Measurements from ENCODE around the gene PAX9. TPM values are rescaled to one million over a fixed set of nuclear protein-coding genes. Genes with fewer than 3 reads are reported as not detected.

PAX9 gene
- total RNA-seq, 3 donors from 2014 or later (not counting 1 experiment from before 2014, with no cell fraction given): not detected

DNA sequence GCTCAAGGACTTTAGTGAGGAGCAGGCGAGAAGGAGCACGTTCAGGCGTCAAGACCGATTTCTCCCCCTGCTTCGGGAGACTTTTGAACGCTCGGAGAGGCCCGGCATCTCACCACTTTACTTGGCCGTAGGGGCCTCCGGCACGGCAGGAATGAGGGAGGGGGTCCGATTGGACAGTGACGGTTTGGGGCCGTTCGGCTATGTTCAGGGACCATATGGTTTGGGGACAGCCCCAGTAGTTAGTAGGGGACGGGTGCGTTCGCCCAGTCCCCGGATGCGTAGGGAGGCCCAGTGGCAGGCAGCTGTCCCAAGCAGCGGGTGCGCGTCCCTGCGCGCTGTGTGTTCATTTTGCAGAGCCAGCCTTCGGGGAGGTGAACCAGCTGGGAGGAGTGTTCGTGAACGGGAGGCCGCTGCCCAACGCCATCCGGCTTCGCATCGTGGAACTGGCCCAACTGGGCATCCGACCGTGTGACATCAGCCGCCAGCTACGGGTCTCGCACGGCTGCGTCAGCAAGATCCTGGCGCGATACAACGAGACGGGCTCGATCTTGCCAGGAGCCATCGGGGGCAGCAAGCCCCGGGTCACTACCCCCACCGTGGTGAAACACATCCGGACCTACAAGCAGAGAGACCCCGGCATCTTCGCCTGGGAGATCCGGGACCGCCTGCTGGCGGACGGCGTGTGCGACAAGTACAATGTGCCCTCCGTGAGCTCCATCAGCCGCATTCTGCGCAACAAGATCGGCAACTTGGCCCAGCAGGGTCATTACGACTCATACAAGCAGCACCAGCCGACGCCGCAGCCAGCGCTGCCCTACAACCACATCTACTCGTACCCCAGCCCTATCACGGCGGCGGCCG is 1.1 kb downstream of the PAX9 start:
- Histone ChIP-seq H3K27me3 (ENCODE audit: control insufficient read depth, insufficient read depth, low read length) (peaks cover 77% of the 10 kb centered on the region), H3K9me3 (ENCODE audit: control insufficient read depth, insufficient read depth, low read length) (peaks cover 11% of the 10 kb centered on the region), H3K27ac (ENCODE audit: low read length) (no peak overlapping the region), H3K36me3 (ENCODE audit: control insufficient read depth, insufficient read depth, low read length) (no peaks in the 10 kb centered on the region), H3K4me1 (ENCODE audit: control insufficient read depth, insufficient read depth, low read length) (peaks cover 24% of the 10 kb centered on the region), H3K4me3 (ENCODE audit: low read length) (no peak overlapping the region)
- Mint-ChIP-seq H3K27ac (no peak overlapping the region), H3K4me1 (peaks cover 7 to 18% of the 10 kb centered on the region in 2 donors), H3K36me3 (peaks cover 26% of the 10 kb centered on the region), H3K4me3 (no peak overlapping the region), H3K9me3 (peaks cover 3 to 9% of the 10 kb centered on the region in 2 donors), H3K27me3 (ENCODE audit: low read depth in 2 of 2) (peaks cover 62 to 86% of the 10 kb centered on the region in 2 donors)
- intact Hi-C loops (cut with micrococcal nuclease): no loop called here
- TF ChIP-seq, protein P1, sequence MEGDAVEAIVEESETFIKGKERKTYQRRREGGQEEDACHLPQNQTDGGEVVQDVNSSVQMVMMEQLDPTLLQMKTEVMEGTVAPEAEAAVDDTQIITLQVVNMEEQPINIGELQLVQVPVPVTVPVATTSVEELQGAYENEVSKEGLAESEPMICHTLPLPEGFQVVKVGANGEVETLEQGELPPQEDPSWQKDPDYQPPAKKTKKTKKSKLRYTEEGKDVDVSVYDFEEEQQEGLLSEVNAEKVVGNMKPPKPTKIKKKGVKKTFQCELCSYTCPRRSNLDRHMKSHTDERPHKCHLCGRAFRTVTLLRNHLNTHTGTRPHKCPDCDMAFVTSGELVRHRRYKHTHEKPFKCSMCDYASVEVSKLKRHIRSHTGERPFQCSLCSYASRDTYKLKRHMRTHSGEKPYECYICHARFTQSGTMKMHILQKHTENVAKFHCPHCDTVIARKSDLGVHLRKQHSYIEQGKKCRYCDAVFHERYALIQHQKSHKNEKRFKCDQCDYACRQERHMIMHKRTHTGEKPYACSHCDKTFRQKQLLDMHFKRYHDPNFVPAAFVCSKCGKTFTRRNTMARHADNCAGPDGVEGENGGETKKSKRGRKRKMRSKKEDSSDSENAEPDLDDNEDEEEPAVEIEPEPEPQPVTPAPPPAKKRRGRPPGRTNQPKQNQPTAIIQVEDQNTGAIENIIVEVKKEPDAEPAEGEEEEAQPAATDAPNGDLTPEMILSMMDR (IDR thresholded peaks at IDR 0.05): no peak
- ATAC-seq: no peak
- 10% methylated on average over 71 of the region's 71 CpGs for WGBS (ENCODE audit: insufficient coverage)
- DNase-seq: no peak

DNA sequence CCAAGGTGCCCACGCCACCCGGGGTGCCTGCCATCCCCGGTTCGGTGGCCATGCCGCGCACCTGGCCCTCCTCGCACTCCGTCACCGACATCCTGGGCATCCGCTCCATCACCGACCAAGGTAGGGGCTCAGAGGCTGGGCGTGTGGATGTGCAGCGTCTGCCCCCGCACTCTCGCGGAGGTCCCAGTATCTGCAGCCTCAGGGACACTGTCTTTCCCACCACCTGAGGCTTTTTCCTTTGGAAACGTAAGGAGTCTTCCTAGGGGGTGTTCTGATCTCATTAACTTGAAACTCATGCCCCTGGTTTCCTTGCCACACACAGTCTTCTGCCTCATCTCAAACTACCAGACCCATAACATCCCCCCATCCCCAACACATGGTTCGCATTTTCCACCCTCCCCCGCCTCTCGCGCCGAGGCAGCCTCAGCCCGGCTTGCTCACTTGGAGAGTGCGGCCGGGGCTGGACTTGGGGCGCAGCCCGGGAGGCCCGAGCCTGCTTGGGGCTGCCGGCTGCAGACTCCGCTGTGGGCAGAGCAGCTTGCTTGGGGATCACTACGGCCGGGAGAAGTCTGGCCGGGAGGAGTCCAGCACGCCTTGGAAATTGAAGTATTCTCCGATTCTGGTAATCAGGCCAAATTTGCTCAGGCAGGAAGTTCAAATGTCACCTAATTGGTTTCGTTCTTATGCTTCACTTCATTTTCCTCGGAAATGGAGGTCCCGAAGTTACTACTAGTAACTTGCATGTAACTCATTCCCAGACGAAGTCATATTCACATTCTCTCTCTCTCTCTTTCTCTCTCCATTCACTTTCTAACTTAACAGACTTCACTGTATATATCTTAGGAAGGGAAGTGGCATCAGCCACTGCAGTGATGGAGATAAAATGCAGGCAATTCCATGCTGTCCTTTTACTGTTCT is 2.0 kb downstream of the PAX9 start:
- TF ChIP-seq, protein P1 (IDR thresholded peaks at IDR 0.05): no peak
- H3K4me1 Mint-ChIP-seq: peaks cover 7 to 18% of the 10 kb centered on the region in 2 donors
- no peak for ATAC-seq
- H3K9me3 Mint-ChIP-seq: peaks cover 6 to 9% of the 10 kb centered on the region in 2 donors
- Histone ChIP-seq H3K27ac (ENCODE audit: low read length) (no peak overlapping the region), H3K27me3 (ENCODE audit: control insufficient read depth, insufficient read depth, low read length) (peaks cover 78% of the 10 kb centered on the region), H3K36me3 (ENCODE audit: control insufficient read depth, insufficient read depth, low read length) (no peaks in the 10 kb centered on the region), H3K9me3 (ENCODE audit: control insufficient read depth, insufficient read depth, low read length) (peaks cover 11% of the 10 kb centered on the region), H3K4me3 (ENCODE audit: low read length) (no peak overlapping the region), H3K4me1 (ENCODE audit: control insufficient read depth, insufficient read depth, low read length) (peaks cover 24% of the 10 kb centered on the region)
- peak overlapping the region; percentile 28 for H3K4me3 Mint-ChIP-seq
- intact Hi-C loops (cut with micrococcal nuclease): no loop called here
- no peak overlapping the region for H3K27ac Mint-ChIP-seq
- DNase-seq: no peak
- H3K27me3 Mint-ChIP-seq (ENCODE audit: low read depth in 2 of 2): peaks cover 65 to 81% of the 10 kb centered on the region in 2 donors
- WGBS (ENCODE audit: insufficient coverage): 8% methylated on average over 38 of the region's 39 CpGs
- H3K36me3 Mint-ChIP-seq: peaks cover 30% of the 10 kb centered on the region

DNA sequence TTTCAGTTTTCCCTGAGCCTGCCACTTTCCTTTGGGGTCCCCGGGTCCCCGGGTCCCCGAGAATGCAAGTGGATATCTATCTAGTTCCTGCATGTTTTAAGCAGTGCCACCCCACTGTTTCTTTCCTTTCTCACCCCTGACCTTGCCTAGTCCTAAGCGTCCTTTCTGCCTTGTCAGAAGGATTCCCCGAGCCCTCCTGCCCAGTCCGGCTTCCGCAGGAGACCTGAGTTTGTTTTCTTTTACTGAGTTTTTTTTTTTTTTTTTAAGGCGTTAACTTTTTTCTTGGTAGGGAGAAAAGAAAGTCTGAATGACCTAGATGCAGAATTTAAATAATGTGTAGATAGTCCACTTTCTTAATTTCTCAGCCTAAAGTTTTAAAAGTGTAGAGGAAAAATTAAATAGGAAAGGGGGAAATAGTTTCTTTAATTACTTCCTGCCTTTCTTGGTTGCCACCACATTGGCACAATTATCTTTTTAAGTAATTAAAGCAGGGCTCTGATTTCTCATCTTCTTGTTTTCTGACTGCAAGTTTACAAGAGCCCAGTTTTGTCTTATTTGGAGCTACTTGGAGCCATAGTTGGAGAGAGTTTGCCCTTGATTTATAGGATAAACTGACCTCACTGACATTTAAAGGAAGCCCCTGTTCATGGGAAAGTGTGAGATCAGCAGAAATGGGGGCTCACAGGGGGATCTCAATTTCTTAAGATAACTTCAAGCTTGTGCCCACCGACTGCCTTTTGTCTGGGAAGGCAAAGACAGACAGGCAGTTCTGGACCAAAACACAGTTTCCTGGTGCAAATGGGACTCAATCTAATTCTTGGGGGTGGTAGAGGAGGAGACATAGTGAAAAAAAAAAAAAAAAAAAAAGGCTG is 2.9 kb downstream of the PAX9 start:
- H3K27me3 ChIP-seq (ENCODE audit: control insufficient read depth, insufficient read depth, low read length): peaks cover 69% of the 10 kb centered on the region
- Mint-ChIP-seq H3K4me1 (peaks cover 7 to 18% of the 10 kb centered on the region in 2 donors), H3K9me3 (peaks cover 6% of the 10 kb centered on the region in 2 donors), H3K4me3 (no peak overlapping the region), H3K27ac (no peak overlapping the region), H3K27me3 (ENCODE audit: low read depth in 2 of 2) (peaks cover 57 to 73% of the 10 kb centered on the region in 2 donors), H3K36me3 (peaks cover 30% of the 10 kb centered on the region)
- no peak overlapping the region for H3K4me3 ChIP-seq (ENCODE audit: low read length)
- H3K4me1 ChIP-seq (ENCODE audit: control insufficient read depth, insufficient read depth, low read length): peaks cover 24% of the 10 kb centered on the region
- intact Hi-C loops (cut with micrococcal nuclease): no loop called here
- WGBS (ENCODE audit: insufficient coverage): 11% methylated on average over 8 of the region's 9 CpGs
- H3K36me3 ChIP-seq (ENCODE audit: control insufficient read depth, insufficient read depth, low read length): no peaks in the 10 kb centered on the region
- ATAC-seq: no peak
- TF ChIP-seq, protein P1 (IDR thresholded peaks at IDR 0.05): no peak
- H3K27ac ChIP-seq (ENCODE audit: low read length): no peak overlapping the region
- H3K9me3 ChIP-seq (ENCODE audit: control insufficient read depth, insufficient read depth, low read length): peaks cover 11% of the 10 kb centered on the region
- DNase-seq: no peak
